ENCODE data around the gene FAM174C. TPM values are rescaled to one million over a fixed set of nuclear protein-coding genes. Genes with fewer than 3 reads are reported as not detected.

FAM174C gene
- total RNA-seq, 1 experiment from 2014 or later: 85.2 TPM

GRCh38 chr19:1227304-1228054, 47.9 kb upstream of the FAM174C start:
- no peak overlapping the region for H3K4me3 Mint-ChIP-seq (ENCODE audit: unreplicated experiment)
- intact Hi-C loops (cut with micrococcal nuclease): no loop called here
- no peak overlapping the region for H3K27ac Mint-ChIP-seq (ENCODE audit: low read depth, unreplicated experiment)
- BruUV-seq (replicated peaks): no TSS peak
- no peak for DNase-seq (ENCODE audit: unreplicated experiment)
- H3K36me3 Mint-ChIP-seq (ENCODE audit: insufficient read depth, unreplicated experiment): peaks cover 6% of the 10 kb centered on the region
- H3K27me3 Mint-ChIP-seq (ENCODE audit: insufficient read depth, unreplicated experiment): no peaks in the 10 kb centered on the region
- no peaks in the 10 kb centered on the region for H3K9me3 Mint-ChIP-seq (ENCODE audit: unreplicated experiment)
- POLR2A ChIA-PET: interaction anchor here (0.7 kb wide), 1 partner anchor 1199 kb away, joined by 3 read pairs; no protein-coding TSS in a partner anchor
- H3K4me1 Mint-ChIP-seq (ENCODE audit: insufficient read depth, unreplicated experiment): peaks cover 11% of the 10 kb centered on the region
- no peak for TF ChIP-seq CTCF (IDR thresholded peaks at IDR 0.05; ENCODE audit: unreplicated experiment)
- CTCF ChIA-PET: interaction anchor here (0.7 kb wide), 1 partner anchor 19 kb away, joined by 3 read pairs; no protein-coding TSS in a partner anchor

- H3K36me3 Mint-ChIP-seq (ENCODE audit: insufficient read depth, unreplicated experiment): peaks cover 6% of the 10 kb centered on the region
- H3K27me3 Mint-ChIP-seq (ENCODE audit: insufficient read depth, unreplicated experiment): no peaks in the 10 kb centered on the region
- H3K27ac Mint-ChIP-seq (ENCODE audit: low read depth, unreplicated experiment): no peak overlapping the region
- peaks cover 14% of the 10 kb centered on the region for H3K4me1 Mint-ChIP-seq (ENCODE audit: insufficient read depth, unreplicated experiment)
- H3K9me3 Mint-ChIP-seq (ENCODE audit: unreplicated experiment): no peaks in the 10 kb centered on the region
- BruUV-seq (replicated peaks): no TSS peak
- CTCF ChIA-PET: interaction anchor here (0.7 kb wide), 1 partner anchor 20 kb away, joined by 3 read pairs; no protein-coding TSS in a partner anchor
- POLR2A ChIA-PET: no interaction called here
- no peak for TF ChIP-seq CTCF (IDR thresholded peaks at IDR 0.05; ENCODE audit: unreplicated experiment)
- intact Hi-C loops (cut with micrococcal nuclease): no loop called here
- H3K4me3 Mint-ChIP-seq (ENCODE audit: unreplicated experiment): no peak overlapping the region
- DNase-seq (ENCODE audit: unreplicated experiment): no peak
Measured at GRCh38 chr19:1228161-1228957, 47.0 kb upstream of the FAM174C start.

GRCh38 chr19:1229056-1229923, 46.0 kb upstream of the FAM174C start:
- Mint-ChIP-seq H3K9me3 (ENCODE audit: unreplicated experiment) (no peaks in the 10 kb centered on the region), H3K27ac (ENCODE audit: low read depth, unreplicated experiment) (no peak overlapping the region), H3K36me3 (ENCODE audit: insufficient read depth, unreplicated experiment) (peaks cover 10% of the 10 kb centered on the region), H3K27me3 (ENCODE audit: insufficient read depth, unreplicated experiment) (no peaks in the 10 kb centered on the region), H3K4me3 (ENCODE audit: unreplicated experiment) (no peak overlapping the region), H3K4me1 (ENCODE audit: insufficient read depth, unreplicated experiment) (peaks cover 14% of the 10 kb centered on the region)
- no peak for DNase-seq (ENCODE audit: unreplicated experiment)
- POLR2A ChIA-PET: interaction anchor here (0.7 kb wide), 1 partner anchor 13 kb away, joined by 3 read pairs; no protein-coding TSS in a partner anchor
- CTCF ChIA-PET: no interaction called here
- BruUV-seq (replicated peaks): no TSS peak
- TF ChIP-seq CTCF (IDR thresholded peaks at IDR 0.05; ENCODE audit: unreplicated experiment): no peak
- intact Hi-C loops (cut with micrococcal nuclease): no loop called here
